K562 (cell line): ENCODE measurements around the gene KCNH3.

ENCODE experiments used
- CTCF ChIP-seq, 3 experiments: IDR thresholded peaks in 2 of 3; conservative IDR thresholded peaks in 1 of 3; 2 replicates each; pipeline ENCODE4 v1.5.1; 2011 to 2012; ENCODE audit warnings: low read length in 3 of 3, mild to moderate bottlenecking in 3 of 3, control low read depth in 2 of 3, improper control_type of control experiment in 1 of 3, inconsistent platforms in 1 of 3, low read depth in 1 of 3, mixed read lengths in 1 of 3, moderate library complexity in 1 of 3; ENCODE audit not compliant: insufficient read depth in 2 of 3
- EZH2 ChIP-seq: IDR thresholded peaks from 2 replicates; pipeline ENCODE4 v1.6.1; 2012; ENCODE audit warnings: low read depth, mild to moderate bottlenecking, inconsistent platforms, low read length, borderline replicate concordance
- MCM3 ChIP-seq: fragments of 450-650 bp; IDR thresholded peaks from 2 replicates; pipeline ENCODE4 v1.6.1; 2016
- RAD21 ChIP-seq, 2 experiments: fragments of 250-450 bp in 1 of 2; fragments of 450-650 bp in 1 of 2; sonication (Bioruptor Pico) in 1 of 2; formaldehyde crosslinking in 1 of 2; IDR thresholded peaks in 1 of 2; conservative IDR thresholded peaks in 1 of 2; 2 replicates each; pipeline versions ENCODE4 v1.4.0 to v1.8.0; 2020 to 2022; ENCODE audit warnings: mild to moderate bottlenecking in 2 of 2, moderate library complexity in 1 of 2
- RAD51 ChIP-seq: fragments of 450-650 bp; IDR thresholded peaks from 2 replicates; pipeline ENCODE4 v1.7.1; 2016; ENCODE audit warnings: low read depth, mild to moderate bottlenecking, borderline replicate concordance
- USF2 ChIP-seq: sonication (generic); formaldehyde crosslinking; IDR thresholded peaks from 2 replicates; pipeline ENCODE4 v1.5.0; 2020; ENCODE audit warnings: missing genetic modification reagents
- ZBTB33 ChIP-seq: sonication (generic); formaldehyde crosslinking; IDR thresholded peaks from 2 replicates; pipeline ENCODE4 v1.8.1; 2023; ENCODE audit warnings: mild to moderate bottlenecking, missing genetic modification reagents
- ZNF239 ChIP-seq: fragments of 250-450 bp; sonication (Bioruptor Pico); IDR thresholded peaks from 2 replicates; pipeline ENCODE4 v1.4.0; 2020; ENCODE audit warnings: mild to moderate bottlenecking
- ZNF354B ChIP-seq: fragments of 250-450 bp; sonication (Bioruptor Pico); IDR thresholded peaks from 2 replicates; pipeline ENCODE4 v1.4.0; 2020

DNA sequence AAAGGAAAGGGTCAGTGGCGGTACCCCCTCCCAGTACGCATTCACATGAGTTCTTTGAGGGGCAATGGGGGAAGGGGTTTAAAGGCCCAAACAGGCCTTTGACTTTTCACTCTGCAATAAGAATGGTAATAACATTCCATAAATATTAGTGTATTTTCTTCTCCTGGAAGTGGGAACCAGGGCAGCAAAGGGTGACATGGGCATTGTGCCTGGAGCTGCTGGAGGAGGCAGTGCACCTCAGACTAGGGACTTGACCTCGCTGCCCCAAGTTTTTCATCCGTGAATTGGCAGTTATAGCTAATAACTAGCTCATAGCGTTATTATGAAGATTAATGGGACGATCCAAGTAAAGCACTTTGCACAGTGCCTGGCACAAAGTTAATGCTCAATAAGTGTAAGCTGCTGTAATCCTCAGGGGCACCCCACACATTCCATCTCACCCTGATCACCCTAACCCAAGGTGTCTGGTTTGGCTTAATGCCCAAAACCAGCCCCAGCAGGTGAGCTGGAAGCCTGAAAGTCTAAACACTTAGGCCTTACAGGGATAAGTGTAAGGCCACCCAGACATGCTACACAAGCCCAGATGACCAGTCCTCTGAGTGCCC lies 2.8 kb upstream of the KCNH3 start:
- TF ChIP-seq RAD21 (CRISPR knock-in tag; conservative IDR thresholded peaks at IDR 0.05 in 1 of 2, IDR thresholded peaks at IDR 0.05 in 1 of 2) (no peak), ZNF239 (CRISPR knock-in tag) (no peak), CTCF (IDR thresholded peaks at IDR 0.05 in 2 of 3, conservative IDR thresholded peaks at IDR 0.05 in 1 of 3; ENCODE audit: insufficient read depth in 2 of 3, low read depth in 1 of 3, low read length in 3 of 3) (no peak), EZH2 (no peak), RAD51 (no peak), ZNF354B (CRISPR knock-in tag) (no peak), ZBTB33 (CRISPR knock-in tag) (no peak), MCM3 (no peak), USF2 (CRISPR knock-in tag) (no peak)
